Activated CD4-positive, alpha-beta T cell treated with anti-CD3 and anti-CD28 coated beads, Interleukin-2, amount 50 U/mL, for 1 hour (primary cell): ENCODE results near the gene TRIM7.
A peak's percentile ranks its signal among the peaks of the same experiment; 100 is the strongest.

ENCODE experiments used
- DNase-seq: peaks from one replicate; pipeline ENCODE4 v3.0.0-alpha.2; 2020

Gene TRIM7

DNA sequence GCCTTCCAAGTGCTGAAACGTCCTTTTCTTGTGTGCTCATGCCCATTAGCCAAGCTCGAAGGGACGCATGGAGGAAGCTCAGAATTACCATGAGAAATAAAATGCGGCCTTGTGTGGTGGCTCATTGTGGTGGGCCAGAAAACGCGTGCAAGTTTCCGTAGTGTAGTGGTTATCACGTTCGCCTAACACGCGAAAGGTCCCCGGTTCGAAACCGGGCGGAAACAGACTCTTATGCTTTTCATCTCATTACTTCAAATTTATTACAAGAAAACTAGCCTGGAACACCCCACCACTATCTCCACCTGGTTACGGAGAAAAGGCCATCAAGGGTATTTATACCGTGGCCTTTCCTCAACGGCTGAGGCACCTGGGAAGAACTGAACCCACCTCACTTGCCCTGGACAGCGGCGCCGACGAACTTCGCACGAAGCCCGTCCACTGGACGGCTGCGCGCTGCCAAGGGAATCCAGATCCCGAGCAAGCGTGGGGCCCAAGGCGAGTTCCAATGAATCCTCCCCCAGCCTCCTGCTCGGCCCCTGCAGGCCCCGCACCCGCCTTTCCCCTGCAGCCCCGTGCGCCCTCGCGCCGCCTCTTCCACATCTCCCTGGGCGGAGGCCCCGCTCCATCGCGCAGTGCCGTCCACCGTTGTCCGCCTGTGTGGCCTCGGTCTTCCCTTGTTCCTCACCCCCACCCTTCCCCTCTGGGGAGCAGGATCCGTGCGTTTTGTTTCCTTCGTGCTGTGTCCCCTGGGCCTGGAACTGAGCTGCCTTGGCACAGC lies 35.3 kb downstream of the TRIM7 start:
- peak; percentile 62 for DNase-seq

DNA sequence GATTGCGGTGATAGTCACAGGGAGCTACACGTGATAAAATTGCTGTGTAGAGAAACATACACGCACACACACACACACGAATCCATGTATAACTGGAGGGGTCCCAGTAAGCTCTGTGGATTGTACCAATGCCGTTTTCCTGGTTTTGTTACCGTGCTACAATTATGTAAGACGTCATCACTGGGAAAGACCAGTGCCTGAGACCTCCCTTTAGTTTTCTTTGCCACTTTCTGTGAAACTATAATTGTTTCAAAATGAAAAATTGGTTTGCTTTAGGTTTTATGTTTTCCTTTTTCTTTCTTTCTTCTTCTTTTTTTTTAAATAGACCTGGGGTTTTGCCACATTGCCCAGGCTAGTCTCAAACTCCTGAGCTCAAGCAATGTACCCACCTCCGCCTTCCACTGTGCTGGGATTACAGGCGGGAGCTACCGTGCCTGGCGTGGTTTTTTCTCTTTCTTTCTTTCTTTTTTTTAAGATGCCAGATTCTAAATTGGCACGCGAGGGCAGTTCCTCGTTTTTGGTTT lies 36.3 kb downstream of the TRIM7 start:
- DNase-seq = no peak

DNA sequence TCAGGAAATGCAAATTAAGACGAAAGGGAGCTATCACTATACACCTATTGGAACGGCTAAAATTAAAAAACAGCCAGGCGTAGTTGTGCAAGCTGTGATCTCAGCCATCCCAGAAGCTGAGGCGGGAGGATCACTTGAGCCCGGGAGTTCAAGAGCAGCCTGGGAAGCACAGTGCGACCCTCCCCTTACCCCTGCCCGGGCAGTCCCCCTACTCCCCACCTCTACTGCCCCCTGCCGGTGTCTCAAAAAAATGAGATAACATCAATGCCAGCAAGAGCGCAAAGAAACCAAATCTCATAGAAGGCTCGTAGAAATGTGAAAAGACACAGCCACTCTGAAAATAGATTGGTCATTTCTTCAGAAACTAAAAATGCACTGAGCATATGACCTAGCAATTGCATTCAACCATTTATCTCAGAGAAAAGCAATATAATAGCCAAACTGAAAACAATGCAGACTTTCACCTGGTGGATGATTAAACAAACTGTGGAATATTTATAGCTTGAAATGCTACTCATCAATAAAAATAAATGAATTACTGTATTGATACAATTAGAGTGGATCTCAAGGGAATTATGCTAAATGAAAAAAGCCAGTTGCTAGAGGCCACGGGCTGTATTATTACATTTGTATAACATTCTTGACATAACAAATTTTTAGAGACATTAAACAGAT lies 37.0 kb downstream of the TRIM7 start:
- no peak for DNase-seq

DNA sequence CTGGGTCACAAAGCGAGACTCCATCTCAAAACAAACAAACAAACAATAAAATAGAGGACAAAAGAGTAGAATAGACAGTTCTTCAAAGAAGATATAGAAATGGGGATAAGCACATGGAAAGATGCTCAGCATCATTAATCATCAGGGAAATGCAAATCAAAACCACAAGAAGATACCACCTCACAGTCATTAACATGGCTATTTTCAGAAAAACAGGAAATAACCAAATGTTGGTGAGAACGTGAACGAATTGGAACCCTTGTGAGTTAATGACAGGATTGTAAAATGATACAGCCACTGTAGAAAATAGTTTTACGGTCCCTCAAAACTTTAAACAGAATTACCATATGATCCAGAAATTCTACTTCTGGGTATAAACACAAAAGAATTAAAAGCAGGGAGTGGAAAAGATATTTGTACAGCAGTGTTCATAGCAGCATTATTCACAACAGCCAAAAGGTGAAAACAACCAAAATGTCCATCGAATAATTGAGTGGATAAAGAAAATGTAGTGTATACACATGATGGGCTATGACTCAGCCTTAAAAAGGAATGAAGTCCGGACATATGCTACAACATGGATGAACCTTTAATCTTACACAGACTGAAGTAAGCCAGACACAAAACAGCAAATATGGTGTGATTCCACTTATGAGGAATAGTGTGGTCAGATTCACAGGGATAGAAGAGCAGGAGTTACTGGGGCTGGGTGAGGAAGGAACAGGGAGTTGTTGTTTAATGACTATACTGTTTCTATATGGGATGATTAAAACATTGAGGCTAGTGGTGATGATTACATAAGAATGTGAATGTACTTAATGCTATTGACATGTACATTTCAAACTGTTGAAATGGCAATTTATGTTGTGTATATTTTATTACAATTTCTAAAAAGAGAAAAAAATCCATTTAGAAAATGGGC lies 37.9 kb downstream of the TRIM7 start:
- no peak for DNase-seq

DNA sequence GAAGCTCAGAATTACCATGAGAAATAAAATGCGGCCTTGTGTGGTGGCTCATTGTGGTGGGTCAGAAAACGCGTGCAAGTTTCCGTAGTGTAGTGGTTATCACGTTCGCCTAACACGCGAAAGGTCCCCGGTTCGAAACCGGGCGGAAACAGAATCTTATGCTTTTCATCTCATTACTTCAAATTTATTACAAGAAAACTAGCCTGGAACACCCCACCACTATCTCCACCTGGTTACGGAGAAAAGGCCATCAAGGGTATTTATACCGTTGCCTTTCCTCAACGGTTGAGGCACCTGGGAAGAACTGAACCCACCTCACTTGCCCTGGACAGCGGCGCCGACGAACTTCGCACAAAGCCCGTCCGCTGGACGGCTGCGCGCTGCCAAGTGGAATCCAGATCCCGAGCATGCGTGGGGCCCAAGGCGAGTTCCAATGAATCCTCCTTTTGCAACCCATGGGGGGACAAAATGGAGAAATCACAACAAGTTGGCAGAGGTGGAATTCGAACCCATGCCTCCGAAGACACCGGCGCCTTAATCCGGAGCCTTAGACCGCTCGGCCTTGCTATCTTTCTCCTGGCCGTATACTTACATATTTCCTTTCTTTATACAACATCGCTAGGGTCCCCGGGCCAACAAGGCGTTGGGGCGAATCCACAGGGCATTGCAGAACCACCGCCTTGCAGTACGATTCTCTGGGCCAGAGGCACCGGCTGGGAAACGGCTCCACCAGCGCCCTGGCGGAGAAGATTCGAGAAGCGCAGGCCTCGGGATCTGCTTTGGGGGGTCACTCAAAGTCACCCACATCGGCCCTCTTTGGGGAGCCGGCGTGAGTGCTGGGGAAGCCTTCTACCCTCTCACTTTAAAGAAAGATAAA lies 40.7 kb downstream of the TRIM7 start:
- no peak for DNase-seq

DNA sequence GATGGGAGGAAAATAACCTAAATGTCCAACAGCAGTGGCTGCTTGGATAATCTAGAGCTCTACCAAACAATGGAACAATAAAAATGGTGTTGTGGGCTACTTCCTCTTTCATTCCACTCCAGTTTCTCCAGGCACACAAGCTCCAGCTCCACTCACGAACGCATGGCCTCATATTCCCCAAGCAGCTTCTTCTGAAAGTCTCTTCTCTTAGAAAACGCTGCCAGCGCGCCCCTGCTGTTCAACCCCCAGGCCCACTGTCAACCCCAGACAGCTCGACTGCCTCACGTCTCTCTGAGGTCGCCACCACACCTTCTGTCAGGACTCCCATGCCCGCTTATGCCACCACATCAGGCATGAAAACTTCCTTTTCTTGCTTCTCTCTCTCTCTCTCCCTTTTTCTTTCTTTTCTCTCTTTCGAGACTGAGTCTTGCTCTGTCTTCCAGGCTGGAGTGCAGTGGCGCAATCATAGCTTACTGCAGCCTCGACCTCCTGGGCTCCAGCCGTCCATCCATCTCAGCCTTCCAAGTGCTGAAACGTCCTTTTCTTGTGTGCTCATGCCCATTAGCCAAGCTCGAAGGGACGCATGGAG lies 41.4 kb downstream of the TRIM7 start:
- no peak for DNase-seq

DNA sequence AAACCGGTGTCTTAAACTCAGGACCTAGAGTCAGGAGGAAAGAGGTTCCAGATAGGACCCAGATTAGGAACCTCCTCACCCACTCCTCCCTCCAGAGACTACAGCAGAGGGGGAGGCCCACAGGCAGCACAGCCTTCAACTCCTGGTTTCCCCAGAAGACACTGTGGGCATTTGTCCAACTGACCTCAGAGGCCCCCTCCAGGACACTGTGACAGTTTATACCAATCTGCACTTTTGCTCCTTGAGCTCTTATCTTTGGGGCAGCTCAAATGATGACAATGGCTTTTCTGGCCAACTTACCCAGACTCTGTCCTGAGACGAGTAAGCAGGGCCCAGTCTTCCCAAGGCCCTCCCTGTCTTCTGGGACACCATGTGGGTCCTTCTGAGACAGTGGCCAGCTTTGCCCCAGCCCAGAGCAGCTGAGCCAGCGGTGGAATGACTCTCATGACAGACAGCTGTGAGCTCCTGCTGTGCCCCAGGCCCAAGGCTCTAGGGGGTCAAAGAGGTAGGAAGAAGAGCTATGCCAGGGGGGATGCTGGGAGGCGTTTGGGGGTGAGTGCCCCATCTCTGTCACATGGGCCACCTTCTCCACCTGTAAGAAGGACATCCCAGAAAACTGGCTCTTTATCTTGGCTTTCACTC lies 43.3 kb downstream of the TRIM7 start:
- no peak for DNase-seq

DNA sequence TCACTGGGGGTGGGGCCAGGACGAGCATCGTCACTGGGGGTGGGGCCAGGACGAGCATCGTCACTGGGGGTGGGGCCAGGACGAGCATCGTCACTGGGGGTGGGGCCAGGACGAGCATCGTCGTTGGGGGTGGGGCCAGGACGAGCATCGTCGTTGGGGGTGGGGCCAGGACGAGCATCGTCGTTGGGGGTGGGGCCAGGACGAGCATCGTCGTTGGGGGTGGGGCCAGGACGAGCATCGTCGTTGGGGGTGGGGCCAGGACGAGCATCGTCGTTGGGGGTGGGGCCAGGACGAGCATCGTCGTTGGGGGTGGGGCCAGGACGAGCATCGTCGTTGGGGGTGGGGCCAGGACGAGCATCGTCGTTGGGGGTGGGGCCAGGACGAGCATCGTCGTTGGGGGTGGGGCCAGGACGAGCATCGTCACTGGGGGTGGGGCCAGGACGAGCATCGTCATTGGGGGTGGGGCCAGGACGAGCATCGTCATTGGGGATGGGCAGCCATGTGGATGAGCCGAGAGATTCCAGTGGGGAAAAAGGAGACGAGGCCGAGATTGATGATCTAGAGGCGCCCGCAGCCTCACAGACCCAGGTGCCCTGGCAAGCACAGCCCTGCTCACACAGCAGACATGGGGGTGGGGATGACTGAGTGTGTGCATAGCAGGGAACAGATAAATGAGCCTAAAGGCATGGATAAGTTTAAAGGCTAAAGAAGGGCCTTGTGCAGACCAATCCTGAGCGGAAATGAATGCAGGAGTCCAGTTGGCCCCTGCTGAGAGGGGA lies 44.1 kb downstream of the TRIM7 start:
- peak; percentile 45 for DNase-seq

DNA sequence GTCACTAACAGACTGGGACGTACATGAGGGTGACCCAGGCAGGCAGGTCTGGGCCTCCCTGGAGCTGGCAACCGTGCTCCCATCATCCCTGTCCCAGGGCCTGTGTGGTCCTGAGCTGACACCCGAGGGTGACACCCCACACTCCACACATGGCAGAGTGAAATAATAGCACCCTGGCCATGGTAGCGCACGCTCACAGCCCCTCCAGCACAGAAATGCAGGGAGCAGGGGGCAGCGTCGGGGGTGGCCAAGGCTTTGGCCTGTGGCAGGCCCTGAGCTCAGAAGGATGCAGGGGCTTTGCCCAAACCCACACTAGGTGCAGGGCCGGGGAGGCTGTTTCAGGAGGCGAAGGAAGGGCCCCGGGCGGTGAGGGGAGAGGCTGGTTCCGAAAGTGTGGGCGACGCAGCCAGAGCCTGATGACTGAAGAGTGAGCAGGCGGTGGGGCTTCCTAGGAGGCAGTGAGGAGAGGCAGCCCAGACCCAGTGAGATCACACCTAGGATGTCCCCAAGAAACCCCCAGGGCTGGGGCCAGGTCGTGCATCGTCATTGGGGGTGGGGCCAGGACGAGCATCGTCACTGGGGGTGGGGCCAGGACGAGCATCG lies 44.7 kb downstream of the TRIM7 start:
- DNase-seq = peak; percentile 70

DNA sequence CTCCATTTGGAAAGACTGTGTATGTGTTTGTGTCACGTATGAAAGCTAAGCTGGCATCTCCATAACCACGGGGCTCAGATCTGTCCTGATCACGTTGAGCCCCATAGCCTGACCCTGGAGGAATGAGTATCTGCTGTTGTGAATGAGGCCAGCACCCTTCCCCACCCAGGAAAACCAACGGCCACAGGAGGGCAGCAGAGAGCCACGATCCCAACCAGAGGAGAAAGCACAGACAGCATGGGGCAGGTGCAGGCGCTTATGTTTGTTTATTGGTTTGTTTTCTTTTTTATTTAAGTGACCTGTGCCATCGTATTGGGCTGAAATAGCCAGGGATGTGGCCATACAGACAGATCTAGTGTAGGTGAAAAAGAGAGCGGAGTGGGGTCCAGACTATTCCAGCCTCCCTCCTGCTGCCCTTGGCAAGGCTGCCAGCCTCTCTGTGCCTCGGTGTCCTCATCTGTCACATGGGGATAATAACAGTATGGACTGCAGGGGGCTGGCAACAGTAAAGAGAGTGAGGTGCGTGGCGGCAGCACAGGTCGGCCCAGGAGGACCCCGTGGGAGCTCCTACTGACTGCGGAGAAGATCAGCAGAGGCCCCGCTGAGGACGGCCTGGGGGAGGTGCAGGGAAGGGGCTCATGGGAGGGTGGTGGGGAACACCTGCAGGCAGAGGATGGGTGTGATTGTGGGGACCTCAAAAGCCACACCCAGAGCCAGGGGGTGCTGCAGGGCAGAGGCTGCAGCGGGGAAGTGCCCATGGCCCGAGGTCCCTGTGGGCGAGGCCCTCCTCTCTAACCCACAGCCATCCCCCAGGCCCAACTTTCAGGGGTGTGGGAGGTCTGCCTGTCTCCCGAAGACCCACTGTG lies 45.5 kb downstream of the TRIM7 start:
- peak; percentile 95 for DNase-seq

DNA sequence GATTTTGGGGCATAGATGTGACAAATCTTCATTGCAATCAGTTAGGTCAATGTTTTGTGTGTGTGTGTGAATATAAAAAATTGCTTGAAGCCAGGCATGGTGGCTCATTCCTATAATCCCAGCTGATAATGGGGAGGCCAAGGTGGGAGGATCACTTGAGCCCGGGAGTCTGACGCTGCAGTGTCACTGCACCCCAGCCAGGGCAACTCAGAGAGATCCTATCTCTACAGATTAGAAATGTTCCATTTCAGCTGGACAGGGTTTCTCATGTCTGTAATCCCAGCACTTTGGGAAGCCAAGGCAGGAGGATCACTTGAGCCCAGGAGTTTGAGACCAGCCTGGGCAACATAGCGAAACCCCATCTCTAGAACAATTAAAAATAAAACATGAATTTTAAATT lies 46.1 kb downstream of the TRIM7 start:
- DNase-seq = no peak

DNA sequence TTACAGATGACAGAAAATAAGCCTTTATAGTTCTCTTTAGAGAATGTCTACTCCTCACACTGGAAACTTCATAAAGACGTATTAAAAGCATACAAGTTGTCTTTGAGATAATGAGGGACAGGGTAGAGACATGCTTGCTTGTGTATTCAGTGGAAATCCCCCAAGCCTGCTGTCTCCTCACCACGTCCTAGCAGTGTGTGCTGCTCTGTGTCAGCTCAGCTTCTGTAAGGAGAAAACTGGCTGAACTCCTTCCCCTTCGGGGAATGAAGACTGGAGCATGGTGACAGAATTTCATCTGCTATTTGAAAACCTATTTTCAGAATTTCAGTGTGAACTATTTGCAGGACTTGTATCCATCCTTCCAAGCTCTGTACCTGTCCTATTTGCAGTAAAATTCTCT lies 48.2 kb downstream of the TRIM7 start:
- DNase-seq = no peak

DNA sequence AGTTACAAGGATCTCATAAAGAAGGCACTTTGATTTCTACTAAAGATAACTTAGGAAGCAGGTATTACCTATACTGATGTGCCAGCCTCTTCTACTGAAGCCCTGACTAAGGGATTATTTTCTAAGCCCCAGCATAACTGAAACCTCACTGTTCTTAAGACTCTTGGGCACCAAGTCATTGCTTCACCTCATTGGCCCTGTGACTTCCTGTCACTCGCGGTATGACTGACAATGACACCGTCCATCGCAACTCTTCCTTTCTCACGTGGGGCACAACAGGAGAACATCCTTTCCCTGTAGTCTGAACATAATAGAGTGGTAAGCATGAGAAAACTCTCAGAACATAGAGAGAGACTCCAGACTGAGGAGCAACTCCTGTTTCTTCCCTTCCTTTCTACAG lies 51.2 kb downstream of the TRIM7 start:
- no peak for DNase-seq

DNA sequence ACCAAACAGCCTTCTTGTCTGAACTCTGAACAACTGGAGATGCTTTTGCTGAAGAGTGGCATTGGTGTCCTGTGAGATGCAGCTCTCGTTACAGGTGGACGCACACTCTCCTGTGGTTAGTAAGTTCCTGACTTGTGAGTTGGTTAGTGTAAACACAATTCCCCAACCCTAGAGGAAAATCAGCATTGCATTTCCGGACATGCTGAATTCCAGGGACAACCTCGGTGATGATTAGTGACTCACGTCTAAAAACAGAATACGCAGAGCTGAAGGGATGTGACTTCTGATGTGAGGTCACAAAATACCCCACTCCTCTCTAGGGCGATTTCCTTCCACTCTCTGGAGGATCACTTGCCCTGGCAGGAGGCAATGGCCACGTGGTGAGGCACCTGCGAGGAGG lies 52.6 kb downstream of the TRIM7 start:
- DNase-seq = no peak

DNA sequence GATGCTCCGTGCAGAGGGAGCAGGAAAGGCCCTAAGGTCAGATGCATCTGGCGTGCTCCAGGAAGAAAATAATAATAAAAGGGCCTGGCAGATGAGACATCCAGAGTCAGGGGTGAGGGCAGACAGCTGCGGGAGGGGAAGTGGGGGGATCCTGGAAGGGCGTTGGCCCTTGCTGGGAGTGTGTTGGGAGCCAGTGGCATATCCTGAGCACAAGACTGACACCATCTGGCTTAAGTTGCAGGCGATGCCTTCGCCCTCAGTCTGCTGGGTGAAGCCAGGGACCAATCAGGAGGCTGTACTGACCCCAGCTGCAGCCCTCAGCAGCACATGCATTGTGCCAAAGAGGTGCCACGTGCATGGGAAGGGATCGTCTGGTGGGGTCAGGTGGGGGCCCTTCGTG lies 53.9 kb downstream of the TRIM7 start:
- no peak for DNase-seq

DNA sequence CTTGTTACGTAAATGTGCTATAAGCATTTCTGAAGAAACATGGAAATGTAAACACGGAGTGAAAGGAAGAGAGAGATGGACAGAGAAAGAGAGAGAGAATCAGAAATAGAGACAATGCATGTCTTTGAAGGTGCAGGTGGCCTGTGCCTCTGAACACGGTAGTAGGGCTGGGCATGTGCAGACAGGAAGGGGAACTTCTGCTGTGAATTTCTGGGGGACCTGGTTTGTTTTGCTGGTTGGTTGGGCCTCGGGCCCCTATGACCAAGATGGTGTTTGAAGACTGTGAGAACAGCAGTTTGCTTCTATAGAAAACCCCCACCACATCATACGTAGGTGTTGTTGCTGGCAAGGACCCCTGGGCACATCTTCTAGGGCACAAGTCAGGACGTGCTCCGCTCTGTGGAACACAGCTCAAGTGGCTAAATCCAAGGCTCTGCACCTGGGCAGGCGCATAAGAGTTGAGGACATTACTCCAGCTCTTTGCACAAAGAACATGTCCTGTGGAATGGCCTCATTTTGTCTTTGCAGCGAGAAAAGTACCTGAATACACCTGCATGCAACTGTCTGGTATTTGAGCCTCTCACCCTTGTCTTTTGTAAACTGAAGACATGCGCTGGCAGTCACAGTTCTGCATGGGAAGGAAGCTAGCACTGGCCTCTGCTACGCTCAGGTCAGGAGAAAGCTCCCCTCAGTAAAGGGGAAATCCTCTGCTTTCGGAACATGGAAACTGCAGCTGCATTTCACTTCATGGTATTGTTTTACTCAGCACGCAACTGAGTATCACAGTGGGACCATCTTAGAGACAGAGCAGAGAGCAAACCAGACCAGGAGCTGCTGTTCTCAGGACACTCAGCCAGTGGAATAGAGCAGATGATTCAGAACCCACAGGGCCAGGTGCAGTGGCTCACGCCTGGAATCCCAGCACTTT lies 54.9 kb downstream of the TRIM7 start:
- DNase-seq = no peak

DNA sequence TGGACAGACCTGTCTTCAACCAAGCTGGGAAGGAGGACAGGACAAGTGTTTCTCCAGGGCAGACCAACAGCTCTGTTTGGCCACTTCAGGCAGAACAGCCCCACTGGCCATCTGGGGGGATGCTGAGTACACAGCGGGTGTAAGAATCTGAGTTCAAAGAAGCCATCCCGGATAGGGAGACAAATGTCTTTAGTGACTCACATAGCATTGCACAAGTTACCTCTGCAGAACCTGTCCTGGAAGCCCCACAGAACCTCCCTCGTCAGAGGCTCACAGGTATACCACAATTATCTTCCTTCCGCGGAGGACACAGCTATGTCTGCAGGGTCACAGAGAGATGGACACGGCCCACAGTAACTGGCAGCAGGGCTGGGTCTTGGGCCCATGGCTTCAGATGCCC lies 55.6 kb downstream of the TRIM7 start:
- DNase-seq = no peak
